Liver (tissue), 9 donors: ENCODE measurements around the gene LMCD1. TPM values are rescaled to one million over a fixed set of nuclear protein-coding genes. Genes with fewer than 3 reads are reported as not detected.

ENCODE experiments used
- DNase-seq: peaks from one replicate; pipeline ENCODE4 v3.0.0-alpha.2; 2017; ENCODE audit warnings: low spot score
- H3K27ac ChIP-seq, 2 donors: one replicate each; pipeline ENCODE4 v1.7.0; 2013; ENCODE audit warnings: inconsistent platforms in 2 of 2, low read length in 2 of 2, control low read depth in 1 of 2, low read depth in 1 of 2, mild to moderate bottlenecking in 1 of 2
- H3K27me3 ChIP-seq, 4 donors: one replicate each; pipeline versions ENCODE4 v1.6.1 to v1.7.0; 2013; ENCODE audit warnings: low read length in 3 of 4, inconsistent platforms in 1 of 4, mild to moderate bottlenecking in 1 of 4, moderate library complexity in 1 of 4; ENCODE audit not compliant: control insufficient read depth in 4 of 4, insufficient read depth in 4 of 4
- H3K36me3 ChIP-seq, 4 donors: one replicate each; pipeline versions ENCODE4 v1.6.1 to v1.7.0; 2013; ENCODE audit warnings: low read length in 3 of 4, mild to moderate bottlenecking in 3 of 4, low read depth in 1 of 4, moderate library complexity in 1 of 4; ENCODE audit not compliant: control insufficient read depth in 4 of 4, insufficient read depth in 3 of 4
- H3K4me1 ChIP-seq, 4 donors: one replicate each; pipeline versions ENCODE4 v1.6.1 to v1.7.0; 2013; ENCODE audit warnings: low read length in 3 of 4, mild to moderate bottlenecking in 3 of 4, moderate library complexity in 1 of 4; ENCODE audit not compliant: control insufficient read depth in 4 of 4, insufficient read depth in 4 of 4
- H3K4me3 ChIP-seq, 3 donors: one replicate each; pipeline versions ENCODE4 v1.6.1 to v1.7.0; 2013; ENCODE audit warnings: low read length in 3 of 3, control low read depth in 1 of 3, low read depth in 1 of 3, mild to moderate bottlenecking in 1 of 3
- H3K9ac ChIP-seq, 2 donors: one replicate each; pipeline ENCODE4 v1.7.0; 2013; ENCODE audit warnings: low read length in 2 of 2, mild to moderate bottlenecking in 2 of 2, moderate library complexity in 2 of 2, control low read depth in 1 of 2, low read depth in 1 of 2
- H3K9me3 ChIP-seq, 4 donors: one replicate each; pipeline versions ENCODE4 v1.6.1 to v1.7.0; 2013; ENCODE audit warnings: low read length in 3 of 4; ENCODE audit not compliant: control insufficient read depth in 4 of 4
- EGR1 ChIP-seq, 2 donors: IDR thresholded peaks; 2 replicates each; pipeline ENCODE4 v1.6.1; 2016 to 2018; ENCODE audit warnings: antibody characterized with exemption in 2 of 2, low read depth in 2 of 2
- FOXA2 ChIP-seq: IDR thresholded peaks from 2 replicates; pipeline ENCODE4 v1.6.1; 2016; ENCODE audit warnings: antibody characterized with exemption
- GABPA ChIP-seq, 2 donors: IDR thresholded peaks in 1 of 2; conservative IDR thresholded peaks in 1 of 2; 2 replicates each; pipeline ENCODE4 v1.6.1; 2016; ENCODE audit warnings: antibody characterized with exemption in 2 of 2, mild to moderate bottlenecking in 1 of 2, moderate library complexity in 1 of 2
- HNF4A ChIP-seq, 2 donors: conservative IDR thresholded peaks; 2 replicates each; pipeline ENCODE4 v1.6.1; 2016; ENCODE audit warnings: antibody characterized with exemption in 2 of 2, mild to moderate bottlenecking in 2 of 2
- HNF4G ChIP-seq: IDR thresholded peaks from 2 replicates; pipeline ENCODE4 v1.6.1; 2016; ENCODE audit warnings: antibody characterized with exemption
- JUND ChIP-seq, 2 donors: IDR thresholded peaks; 2 replicates each; pipeline ENCODE4 v1.6.1; 2016; ENCODE audit warnings: antibody characterized with exemption in 2 of 2
- MAX ChIP-seq: IDR thresholded peaks from 2 replicates; pipeline ENCODE4 v1.6.1; 2016; ENCODE audit warnings: antibody characterized with exemption
- NR2F2 ChIP-seq: IDR thresholded peaks from 2 replicates; pipeline ENCODE4 v1.6.1; 2016; ENCODE audit warnings: antibody characterized with exemption
- RAD21 ChIP-seq, 2 donors: IDR thresholded peaks; 2 replicates each; pipeline ENCODE4 v1.6.1; 2016; ENCODE audit warnings: antibody characterized with exemption in 2 of 2, mild to moderate bottlenecking in 2 of 2
- REST ChIP-seq: IDR thresholded peaks from 2 replicates; pipeline ENCODE4 v1.6.1; 2016; ENCODE audit warnings: antibody characterized with exemption, mild to moderate bottlenecking
- RXRA ChIP-seq, 2 donors: IDR thresholded peaks; 2 replicates each; pipeline ENCODE4 v1.6.1; 2017 to 2018; ENCODE audit warnings: antibody characterized with exemption in 2 of 2, mild to moderate bottlenecking in 1 of 2
- SP1 ChIP-seq: IDR thresholded peaks from 2 replicates; pipeline ENCODE4 v1.6.1; 2018; ENCODE audit warnings: antibody characterized with exemption, mild to moderate bottlenecking
- TAF1 ChIP-seq: conservative IDR thresholded peaks from 2 replicates; pipeline ENCODE4 v1.6.1; 2016; ENCODE audit warnings: antibody characterized with exemption, mild to moderate bottlenecking
- YY1 ChIP-seq: IDR thresholded peaks from 2 replicates; pipeline ENCODE4 v1.6.1; 2016; ENCODE audit warnings: antibody characterized with exemption, mild to moderate bottlenecking
- ZBTB33 ChIP-seq: IDR thresholded peaks from 2 replicates; pipeline ENCODE4 v1.6.1; 2016; ENCODE audit warnings: antibody characterized with exemption
- WGBS: extraction: QIAGEN DNeasy Blood & Tissue Kit; methylation state at CpG from one replicate; pipeline ENCODE4 v1.1.7; 2013; 5-methylcytosine and 5-hydroxymethylcytosine counted together
- polyA plus RNA-seq, 2 donors: library from polyadenylated mRNA; stranded (reverse) in 1 of 2; unstranded in 1 of 2; fragments of 200-250 nt in 1 of 2; fragments of >200 nt in 1 of 2; fragmentation: Nextera tagmentation in 1 of 2; extraction: Ambion mirVana in 1 of 2; gene quantifications; one replicate each; pipeline versions ENCODE4 v1.2.1 to v1.2.3, GENCODE V29; 2013 to 2015
- total RNA-seq, 2 donors: library from RNA; depleted of rRNA; stranded (reverse); fragments of >200 nt; gene quantifications; one replicate each; pipeline ENCODE4 v1.2.3, GENCODE V29; 2014
- donor health status: healthy.
- donor health status: healthy.
- donor health status: healthy.
- donor health status: healthy.
- donor health status: healthy.

LMCD1 gene
- total and polyA plus RNA-seq, 4 donors, result 3.1 to 8.3 (median 6.0) TPM

- no peak for TF ChIP-seq TAF1
Observed at GRCh38 chr3:8548502-8549275, 47.1 kb downstream of the LMCD1 start (continued).

- Histone ChIP-seq H3K4me3 (no peak overlapping the region), H3K36me3 (no peaks in the 10 kb centered on the region)
Observed at GRCh38 chr3:8549354-8549753, 47.7 kb downstream of the LMCD1 start.

More at GRCh38 chr3:8549354-8549753, 47.7 kb downstream of the LMCD1 start:
- no peak overlapping the region for H3K9ac ChIP-seq
- WGBS, result 24% methylated on average over 1 of the region's 1 CpG
- H3K27me3 ChIP-seq, result no peaks in the 10 kb centered on the region
- H3K9me3 ChIP-seq, result no peaks in the 10 kb centered on the region
- TF ChIP-seq RXRA (IDR thresholded peaks at IDR 0.05) (peak; percentile 92 to 95), HNF4A (conservative IDR thresholded peaks at IDR 0.05) (peak; percentile 99), JUND (IDR thresholded peaks at IDR 0.05) (peak; percentile 65 to 76), EGR1 (IDR thresholded peaks at IDR 0.05; ENCODE audit: low read depth in 2 of 2) (peak in 1 of 2 donors; percentile 48), RAD21 (IDR thresholded peaks at IDR 0.05) (peak; percentile 33 to 65), GABPA (IDR thresholded peaks at IDR 0.05 in 1 of 2, conservative IDR thresholded peaks at IDR 0.05 in 1 of 2) (no peak), TAF1 (no peak), SP1 (peak; percentile 91), MAX (peak; percentile 93), FOXA2 (no peak), ZBTB33 (peak; percentile 48), YY1 (peak; percentile 45), HNF4G (peak; percentile 100), NR2F2 (peak; percentile 83), REST (peak; percentile 34)
- H3K27ac ChIP-seq, result peak overlapping the region; percentile 51 to 52
- peaks cover 6 to 14% (median 10%) of the 10 kb centered on the region in 4 donors for H3K4me1 ChIP-seq
- no peak for DNase-seq
